UCSD-AML1 (cell line): Measurements from ENCODE around the gene GDPD4.

Experiments used
- DNase-seq: peaks from one replicate; lab custom pipeline; 2025; ENCODE audit not compliant: unreplicated experiment; lab: John Stamatoyannopoulos, UW

Gene GDPD4

DNA sequence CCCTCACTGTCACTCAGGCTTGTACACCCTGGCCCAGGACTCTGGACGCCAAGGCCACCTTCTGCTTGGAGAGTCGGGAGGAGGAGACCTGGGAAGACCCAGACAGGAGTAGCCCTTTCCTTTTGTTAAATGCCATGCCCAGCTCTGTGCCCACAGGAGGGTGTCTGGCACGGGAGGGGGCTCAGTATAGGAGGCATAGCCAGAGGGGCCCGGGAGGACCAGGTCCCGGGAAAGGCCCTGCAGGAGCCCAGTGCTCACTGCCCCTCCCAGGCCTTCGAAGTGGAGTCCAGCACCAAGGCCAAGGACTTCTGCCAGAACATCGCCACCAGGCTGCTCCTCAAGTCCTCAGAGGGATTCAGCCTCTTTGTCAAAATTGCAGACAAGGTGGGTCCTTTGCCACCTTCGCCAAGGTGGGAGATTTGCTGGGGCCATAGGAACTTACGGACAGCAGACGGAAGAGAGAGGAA is 94.4 kb downstream of the GDPD4 start:
- DNase-seq: no peak

DNA sequence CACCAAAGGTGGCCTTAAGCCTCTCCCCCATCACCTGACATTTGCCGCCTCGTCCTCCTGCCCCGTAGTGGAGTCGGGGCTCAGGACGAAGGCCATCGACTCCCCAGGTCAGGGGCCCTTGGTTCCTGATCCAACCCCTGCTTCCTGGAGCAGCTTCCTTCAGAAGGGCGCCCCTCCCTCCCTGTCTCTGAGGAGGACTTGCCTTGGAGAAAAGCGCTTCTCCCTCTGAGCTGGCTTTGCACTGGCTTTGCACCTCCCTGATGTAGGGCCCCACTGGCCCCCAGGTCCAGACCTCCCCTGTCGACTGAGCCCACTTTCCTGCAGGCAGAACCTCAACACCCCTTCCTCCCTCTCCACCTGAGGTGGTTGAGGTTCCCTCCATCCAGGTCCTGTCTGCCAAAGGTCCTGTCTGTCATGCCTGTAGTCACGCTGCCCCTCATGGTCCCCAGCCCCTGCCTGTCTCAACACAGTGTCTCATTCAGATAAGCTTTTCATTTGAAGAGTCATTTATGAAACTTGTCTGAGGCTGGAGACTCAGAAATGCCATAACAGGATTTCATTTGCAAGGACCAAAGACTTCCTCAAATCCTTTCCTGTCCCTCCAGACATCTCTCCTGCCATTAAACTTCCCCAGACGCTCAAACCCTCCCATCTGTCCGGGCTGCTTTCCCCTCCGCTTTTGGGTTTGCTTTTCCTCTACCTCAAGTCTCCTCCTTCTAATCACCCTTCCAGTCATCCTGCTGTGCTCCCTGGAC is 95.0 kb downstream of the GDPD4 start:
- DNase-seq: no peak

DNA sequence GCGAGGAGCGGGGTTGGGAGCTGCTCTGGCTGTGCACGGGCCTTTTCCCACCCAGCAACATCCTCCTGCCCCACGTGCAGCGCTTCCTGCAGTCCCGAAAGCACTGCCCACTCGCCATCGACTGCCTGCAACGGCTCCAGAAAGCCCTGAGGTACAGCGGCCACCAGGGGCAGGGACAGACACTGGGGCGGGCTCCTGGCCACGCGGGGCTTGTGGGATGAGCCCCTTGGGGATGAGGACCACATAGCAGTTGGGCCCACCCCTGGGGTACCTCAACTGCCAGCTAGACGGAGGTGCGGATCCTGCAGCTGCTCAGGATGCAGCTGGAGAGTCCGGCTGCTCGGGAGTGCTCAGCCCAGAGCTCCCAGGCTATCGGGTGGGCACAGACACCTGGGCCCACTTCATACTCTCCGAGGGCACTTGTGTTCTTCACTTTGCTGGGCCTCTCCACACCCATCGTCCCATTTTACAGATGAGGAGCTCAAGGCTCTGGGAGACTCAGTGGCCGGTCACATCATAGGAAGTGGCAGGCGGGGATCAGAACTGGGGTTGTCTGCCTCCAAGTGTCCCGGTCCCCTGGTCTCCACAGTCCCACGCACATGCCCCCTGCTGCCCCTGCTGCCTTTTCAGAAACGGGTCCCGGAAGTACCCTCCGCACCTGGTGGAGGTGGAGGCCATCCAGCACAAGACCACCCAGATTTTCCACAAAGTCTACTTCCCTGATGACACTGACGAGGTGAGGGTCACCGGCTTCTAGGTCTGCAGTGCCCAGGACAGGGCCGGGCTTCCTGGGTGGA is 95.8 kb downstream of the GDPD4 start:
- no peak for DNase-seq

DNA sequence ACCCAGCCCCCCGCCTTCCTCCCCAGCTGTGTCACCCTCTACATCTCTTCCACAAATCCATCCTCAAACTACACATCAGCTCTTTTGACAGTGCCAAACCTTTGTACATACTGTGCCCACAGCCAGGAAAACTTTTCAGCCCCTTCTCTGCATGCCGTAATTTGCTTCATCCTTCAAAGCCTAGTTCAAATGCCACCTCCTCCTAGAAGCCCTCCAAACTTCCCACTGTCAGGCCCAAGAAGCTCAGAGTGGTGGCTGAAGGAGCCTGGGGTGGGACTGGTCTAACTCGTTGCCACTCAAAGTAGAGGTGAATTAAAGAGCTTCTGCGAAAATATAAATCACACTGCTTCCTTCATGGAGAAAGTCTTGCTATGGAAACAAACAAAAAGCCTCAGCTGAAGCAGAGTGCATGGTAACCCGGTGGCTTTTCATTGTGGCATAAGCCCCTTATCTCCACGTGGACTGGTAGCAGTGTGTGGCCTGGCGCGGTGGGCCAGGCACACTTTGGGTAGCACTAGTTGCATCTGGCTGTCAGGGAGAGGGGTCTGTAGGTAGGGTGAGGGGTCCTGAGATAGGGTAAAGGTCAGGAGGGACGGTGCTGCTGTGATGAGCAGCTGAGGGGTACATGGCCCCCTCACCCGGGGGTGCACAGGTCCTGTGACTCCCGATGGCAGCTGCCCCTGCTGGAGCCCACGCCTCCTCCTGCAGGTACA is 96.6 kb downstream of the GDPD4 start:
- no peak for DNase-seq

DNA sequence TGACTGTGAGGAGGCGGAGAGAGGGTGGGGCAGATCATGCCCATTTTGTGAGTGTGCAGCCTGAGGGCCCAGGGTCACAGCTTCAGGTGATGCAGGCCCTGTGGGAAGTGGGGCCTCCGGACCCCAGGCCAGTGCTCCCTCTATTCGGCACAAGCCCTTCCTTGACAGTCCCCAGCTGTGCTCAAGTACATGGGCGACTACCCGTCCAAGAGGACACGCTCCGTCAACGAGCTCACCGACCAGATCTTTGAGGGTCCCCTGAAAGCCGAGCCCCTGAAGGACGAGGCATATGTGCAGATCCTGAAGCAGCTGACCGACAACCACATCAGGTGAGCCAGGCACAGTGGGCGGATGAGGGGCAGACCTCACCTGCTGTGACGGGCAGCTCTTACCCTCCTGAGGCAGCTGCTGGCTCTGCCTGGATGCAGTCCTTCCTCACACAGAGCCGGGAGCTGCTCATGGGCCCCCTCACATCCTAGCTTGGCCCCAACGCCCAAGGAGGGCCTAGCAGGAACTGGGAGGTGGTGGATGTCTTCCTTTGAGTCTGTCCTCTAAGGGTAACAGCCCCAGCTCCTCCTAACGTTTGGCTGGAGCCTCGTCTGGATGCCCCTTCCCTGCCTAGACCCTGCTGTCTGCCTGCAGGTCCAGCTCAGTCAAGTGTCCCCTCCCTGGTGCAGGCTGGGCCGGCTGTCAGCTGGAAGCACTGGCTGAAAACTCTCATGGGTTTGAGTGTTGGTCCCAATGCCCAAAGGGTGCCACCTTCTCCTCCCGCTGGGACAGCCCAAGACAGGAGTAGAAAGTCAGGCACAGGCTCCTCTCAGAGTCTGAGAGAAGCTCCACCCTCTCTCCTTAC is 97.4 kb downstream of the GDPD4 start:
- no peak for DNase-seq

DNA sequence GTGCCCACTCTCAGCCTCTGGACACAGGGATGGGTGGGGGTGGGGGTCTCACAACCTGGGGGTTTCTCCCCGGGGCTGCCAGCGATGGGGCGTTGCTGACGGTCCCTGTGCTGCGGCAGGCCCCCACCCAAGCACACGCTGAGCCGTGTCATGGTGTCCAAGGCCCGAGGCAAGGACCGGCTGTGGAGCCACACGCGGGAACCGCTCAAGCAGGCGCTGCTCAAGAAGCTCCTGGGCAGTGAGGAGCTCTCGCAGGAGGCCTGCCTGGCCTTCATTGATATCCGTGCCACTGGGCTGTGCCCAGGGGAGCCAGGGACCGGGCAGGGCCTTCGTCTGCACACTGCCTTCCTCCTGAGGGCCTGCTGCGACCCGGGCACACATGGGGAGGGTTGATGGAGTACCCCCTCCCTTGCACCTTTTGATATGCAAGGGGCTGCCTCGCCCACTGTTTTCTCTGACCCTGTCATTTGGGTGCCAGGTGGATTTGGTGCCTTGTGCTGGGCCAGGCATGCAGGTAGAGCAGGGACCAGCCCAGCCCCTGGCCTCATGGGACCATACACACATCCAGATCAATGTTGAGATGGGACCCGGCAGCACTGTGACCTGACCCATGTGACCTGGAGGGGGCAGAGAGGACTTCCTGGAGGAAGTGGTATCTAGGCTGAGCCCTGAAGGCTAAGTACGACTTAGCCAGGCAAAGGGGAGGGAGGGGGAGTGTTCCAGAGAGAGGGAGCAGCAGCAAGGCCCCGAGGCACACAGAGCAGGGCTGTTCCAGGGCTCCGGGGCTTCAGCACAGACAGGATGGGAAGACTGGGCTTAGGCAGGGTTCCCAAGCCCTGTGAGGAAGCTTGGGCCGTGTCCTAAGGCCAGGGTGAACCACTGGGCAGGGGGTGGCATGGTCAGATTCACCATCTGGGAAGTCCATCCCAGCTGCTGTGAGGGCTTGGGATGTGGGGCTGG is 98.3 kb downstream of the GDPD4 start:
- peak; percentile 22 for DNase-seq

DNA sequence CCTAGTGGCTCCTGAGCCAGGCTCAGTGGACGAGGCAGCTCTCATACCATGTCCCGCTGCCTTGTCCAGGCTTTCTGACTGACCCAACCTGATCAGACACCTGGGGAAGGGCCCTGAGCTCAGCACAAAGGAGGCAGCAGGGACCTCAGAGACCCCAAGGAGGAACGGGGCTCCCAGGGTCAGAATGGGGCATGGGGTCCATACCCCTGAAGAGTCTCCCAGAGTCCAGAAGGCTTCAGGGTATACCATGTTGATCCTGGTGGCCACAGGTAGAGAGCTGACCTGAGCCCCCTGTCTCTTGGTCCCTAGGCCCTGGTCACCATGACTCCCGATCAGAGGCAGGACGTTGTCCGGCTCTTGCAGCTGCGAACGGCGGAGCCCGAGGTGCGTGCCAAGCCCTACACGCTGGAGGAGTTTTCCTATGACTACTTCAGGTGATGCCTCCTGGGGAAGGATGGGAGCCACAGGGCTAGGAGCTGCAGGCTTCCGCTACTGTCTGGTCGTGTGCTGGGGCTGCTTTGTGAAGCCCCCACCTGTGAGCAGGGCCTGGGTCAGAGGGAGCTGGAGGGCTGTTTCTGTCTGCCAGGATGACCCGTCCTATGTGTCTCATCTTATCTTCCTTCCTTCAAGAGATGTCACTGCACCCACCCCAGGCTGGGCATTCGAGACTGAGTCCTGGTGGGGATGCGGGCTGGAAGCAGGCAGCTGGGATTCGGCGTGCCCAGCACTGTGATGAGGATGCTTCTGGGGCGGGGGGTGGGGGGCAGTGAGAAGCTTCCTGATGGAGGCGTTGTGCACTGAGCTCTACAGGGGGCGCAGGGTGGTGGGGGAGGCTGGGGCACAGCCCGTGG is 99.3 kb downstream of the GDPD4 start:
- no peak for DNase-seq

DNA sequence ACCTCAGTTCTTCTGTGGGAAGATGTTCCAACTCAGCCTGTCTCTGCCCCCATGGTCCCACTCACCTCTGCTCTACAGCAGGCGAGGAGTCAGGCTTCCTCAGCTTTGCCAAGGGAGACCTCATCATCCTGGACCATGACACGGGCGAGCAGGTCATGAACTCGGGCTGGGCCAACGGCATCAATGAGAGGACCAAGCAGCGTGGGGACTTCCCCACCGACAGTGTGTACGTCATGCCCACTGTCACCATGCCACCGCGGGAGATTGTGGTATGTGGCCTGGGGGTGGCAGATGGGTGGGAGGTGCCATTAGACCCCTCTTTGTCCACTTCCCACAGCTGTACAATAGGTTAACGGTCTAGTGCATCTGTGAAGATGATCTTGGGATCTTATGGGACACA is 100.1 kb downstream of the GDPD4 start:
- no peak for DNase-seq

DNA sequence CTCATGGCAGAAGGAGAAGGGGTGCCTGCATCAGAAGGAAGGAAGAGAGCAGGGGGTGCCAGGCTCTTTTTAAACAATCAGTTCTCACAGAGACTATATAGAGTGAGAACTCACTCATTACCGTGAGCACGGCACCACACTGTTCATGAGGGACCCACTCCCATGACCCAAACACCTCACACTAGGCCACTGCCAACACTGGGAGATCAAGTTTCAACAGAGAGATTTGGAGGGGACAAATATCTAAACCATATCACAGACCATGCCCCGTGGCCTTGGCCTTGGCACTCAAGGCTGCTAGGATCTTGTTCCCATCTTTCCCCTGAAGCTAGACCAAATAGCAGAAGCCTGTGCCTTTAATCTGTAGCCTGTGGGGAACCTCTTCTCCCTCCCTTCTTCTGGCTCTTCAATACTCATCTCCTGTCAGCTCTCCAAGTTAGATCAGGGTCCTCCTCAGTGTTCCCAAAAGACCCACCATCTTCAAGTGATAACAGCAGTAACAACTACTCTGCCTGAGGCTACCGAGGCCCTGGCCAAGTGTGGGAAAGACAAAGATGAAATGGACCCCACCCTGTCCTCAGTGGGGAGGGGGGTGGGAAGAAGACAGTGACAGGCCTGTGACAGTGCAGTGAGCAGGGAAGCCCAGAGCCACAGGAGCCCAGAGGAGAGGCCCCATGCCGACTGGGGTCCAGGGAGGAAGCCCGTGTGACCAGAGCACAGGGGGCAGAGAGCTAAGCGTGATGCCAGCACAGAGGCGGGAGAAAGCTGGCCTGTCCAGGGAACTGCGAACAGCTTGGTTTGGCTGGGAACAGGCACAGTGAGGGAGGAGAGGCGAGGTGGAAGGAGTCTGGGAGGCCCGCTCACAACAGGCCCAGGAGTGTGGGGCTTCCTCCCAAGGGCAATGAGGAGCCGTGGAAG is 100.9 kb downstream of the GDPD4 start:
- DNase-seq: no peak

DNA sequence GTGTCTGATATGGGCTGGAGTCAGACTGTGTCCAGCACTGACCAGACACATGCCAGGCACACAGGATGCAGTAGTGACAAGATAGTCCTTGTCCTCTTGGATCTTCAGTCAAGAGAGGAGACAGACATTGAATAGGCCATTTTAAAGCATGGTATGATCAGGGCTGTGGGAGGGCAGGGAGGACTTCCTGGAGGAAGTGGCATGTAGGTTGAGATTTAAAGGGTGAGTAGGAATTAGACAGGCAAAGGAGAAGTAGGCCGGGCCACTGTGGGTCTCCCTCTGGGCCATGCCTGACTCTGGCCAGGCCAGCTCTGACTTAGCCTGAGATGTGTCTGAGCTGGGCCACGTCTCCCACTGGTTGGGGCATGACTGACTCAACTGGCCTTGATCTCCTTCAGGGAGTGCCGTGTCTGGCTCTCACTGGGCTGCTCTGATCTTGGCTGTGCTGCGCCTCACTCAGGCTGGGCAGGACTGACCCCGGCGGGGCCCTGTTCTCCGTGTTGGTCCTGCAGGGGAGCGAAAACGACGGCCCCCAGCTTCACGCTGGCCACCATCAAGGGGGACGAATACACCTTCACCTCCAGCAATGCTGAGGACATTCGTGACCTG is 102.2 kb downstream of the GDPD4 start:
- DNase-seq: no peak

DNA sequence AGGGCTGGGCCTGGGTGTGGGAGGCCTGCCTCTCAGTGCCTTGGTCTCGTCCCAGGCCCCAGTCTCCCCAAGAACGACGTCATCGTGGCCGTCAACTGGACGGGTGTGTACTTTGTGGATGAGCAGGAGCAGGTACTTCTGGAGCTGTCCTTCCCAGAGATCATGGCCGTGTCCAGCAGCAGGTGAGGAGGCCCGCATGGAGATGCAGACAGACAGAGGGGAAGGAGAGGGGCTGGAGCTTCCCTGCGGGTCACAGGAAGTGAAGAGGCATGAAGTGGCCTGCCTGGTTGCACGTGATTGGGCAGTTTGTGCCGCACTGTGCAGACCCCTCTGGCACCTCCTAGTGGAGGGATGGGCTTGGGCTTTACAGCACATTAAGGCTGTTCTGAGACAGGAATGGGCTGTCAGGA is 103.0 kb downstream of the GDPD4 start:
- DNase-seq: peak; percentile 39

DNA sequence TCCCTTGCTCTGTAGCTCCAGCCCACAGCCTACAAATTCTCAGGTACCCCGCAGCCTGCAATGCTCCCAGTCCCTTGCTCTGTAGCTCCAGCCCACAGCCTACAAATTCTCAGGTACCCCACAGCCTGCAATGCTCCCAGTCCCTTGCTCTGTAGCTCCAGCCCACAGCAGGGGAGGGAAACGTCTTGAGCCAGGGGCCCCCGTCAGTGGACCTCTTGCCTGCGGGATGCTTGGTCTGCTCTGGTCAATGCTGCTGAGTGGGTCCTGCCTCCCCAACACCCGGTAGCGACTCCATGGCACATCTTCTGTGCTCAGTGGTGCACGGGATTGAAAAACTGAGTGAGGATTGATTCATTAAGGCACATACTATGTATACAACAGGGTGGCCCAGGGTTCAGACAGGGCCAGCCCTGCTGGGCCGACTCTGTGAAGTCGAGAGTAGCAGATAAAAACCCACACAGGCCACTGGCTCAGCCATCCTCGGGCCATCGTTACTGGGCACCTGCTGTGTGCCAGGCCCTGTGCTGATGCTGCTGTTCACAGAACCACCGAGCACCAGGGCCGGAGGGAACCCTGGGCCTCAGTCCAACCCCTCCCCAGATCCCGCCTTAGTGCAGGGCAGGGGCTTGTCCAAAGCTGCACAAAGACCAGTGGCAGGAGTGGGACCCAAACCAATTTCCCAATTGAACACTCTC is 103.7 kb downstream of the GDPD4 start:
- no peak for DNase-seq

DNA sequence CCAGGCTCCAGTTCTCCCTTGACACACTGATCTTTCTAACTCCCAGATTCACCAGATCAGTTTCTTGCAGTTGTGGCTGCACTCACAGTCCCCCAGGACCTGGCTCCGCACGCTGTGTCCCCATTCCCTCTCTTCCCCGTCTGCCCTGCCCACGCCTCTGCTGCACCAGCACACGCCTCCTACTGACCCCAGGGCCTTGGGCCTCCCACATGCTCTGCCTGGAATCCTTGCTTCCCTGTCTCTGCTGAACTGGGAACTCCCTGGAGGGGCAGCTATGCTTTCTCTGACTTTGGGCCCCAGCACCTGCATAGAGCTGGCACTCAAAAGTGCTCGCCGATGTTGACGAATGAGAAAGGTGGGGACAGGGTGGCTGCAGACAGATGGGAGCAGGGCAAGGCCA is 104.5 kb downstream of the GDPD4 start:
- DNase-seq: no peak

DNA sequence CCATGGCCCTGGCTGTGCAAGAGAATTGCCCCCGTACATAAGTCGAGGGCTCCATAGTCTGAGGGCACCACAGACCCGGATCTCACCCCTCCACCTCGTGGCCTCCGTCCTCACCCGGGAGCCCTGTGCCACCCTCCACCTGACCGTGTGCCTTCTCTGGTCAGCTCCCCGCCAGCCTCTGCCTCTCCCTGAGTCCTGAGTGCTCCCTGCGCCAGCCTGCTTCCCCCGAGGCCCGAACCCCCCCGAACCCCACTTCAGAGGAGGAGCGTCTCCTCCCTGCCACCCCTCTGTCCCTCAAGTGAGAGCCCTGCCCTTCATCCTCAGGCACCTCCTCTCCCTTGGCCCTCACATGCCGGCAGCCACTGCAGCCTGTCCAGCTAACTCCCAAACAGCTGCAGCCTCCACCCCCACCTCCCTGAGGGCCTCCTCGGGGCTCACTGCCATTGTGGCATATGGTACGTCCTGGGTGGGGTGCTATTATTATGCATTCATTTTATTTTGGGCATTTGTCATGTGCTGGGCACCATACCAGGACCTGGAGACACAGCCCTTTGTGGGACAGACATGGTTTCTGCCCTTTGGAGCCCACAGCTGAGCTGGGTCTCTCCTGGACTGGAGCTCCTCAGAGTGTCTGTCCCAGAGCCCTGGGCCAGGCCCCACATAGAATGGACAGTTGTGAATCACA is 106.3 kb downstream of the GDPD4 start:
- no peak for DNase-seq

DNA sequence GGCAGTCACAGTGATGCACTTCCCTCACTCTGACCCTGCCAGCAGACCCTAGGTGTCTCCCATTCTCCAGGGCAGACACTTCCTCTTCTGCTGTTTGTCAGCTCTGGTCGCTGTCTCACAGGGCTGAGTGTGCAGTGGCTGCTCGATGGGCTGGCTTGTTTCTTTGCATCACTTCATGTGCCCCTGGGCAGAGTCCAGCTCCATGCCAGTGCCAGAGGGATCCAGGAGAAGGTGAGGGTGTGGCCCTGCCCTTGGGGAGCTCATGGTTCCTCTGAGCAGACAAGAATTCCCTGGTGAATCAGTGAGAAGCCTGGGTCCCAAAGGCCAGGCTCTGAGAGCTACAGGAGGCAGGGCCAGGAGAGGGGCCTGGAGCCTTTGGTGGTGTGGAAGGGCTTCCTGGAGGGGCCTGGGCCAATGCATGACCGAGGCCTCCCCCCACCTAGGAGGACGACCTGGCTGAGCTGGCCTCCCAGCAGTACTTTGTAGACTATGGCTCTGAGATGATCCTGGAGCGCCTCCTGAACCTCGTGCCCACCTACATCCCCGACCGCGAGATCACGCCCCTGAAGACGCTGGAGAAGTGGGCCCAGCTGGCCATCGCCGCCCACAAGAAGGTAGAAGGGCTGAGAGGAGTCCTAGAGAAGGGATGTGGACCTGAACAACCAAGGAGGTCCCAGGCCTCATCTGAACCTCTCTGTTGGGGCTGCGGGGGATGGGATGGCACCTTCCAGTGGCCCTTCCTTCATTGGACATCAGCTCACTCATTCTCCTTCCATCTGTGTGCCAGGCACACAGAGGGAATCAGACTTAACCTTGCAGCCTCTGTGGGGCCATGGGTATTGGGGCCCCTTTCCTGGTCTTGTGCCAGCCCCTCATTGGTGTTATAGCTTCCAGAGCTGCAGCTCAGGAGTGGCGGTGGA is 107.3 kb downstream of the GDPD4 start:
- no peak for DNase-seq
